Peyer's patch (tissue), 4 donors: ENCODE measurements around the gene PVALB.

ENCODE experiments used
- CTCF ChIP-seq, 6 experiments: fragments of 450-650 bp in 4 of 6; fragments of 200-600 bp in 2 of 6; sonication (generic) in 1 of 6; IDR thresholded peaks; one replicate each; pipeline ENCODE4 v1.5.1; 2017 to 2019; ENCODE audit warnings: antibody characterized with exemption in 6 of 6, mild to moderate bottlenecking in 3 of 6, moderate library complexity in 1 of 6
- POLR2A ChIP-seq, 2 donors: fragments of 450-650 bp; IDR thresholded peaks; one replicate each; pipeline ENCODE4 v1.5.1; 2017; ENCODE audit warnings: antibody characterized with exemption in 2 of 2, mild to moderate bottlenecking in 2 of 2, moderate library complexity in 2 of 2

- no peak for TF ChIP-seq CTCF (IDR thresholded peaks at IDR 0.05)
- TF ChIP-seq POLR2A (IDR thresholded peaks at IDR 0.05): no peak
These were observed 60.8 kb downstream of the PVALB start for GRCh38 chr22:36756031-36756430.
